Measurements from ENCODE around the gene KCNT2. TPM values are rescaled to one million over a fixed set of nuclear protein-coding genes. Genes with fewer than 3 reads are reported as not detected.

KCNT2 gene
- total and polyA plus RNA-seq, 10 of the 15 experiments (the other 5 are each of a cell fraction or from before 2014, with no cell fraction given): not detected

DNA sequence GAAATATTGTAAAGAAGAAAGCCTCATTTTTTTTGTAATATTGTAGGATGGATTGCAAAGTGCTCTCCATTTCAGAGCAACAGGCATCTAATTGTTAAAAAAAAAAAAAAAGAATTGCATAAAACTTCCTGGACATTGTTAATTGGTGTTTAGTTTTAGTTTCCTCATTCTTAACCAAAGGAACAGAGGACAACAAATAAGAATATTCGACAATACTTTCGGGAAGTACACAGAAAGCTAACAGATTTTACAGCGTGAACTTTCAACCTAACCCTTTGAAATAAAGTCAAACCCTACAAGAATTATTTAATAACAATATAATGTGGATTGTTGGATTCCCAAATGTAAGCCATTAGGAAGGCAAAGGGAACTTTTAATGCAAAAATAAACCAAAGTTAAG, 284.4 kb downstream of the KCNT2 start:
- ChIA-PET POLR2A (no interaction called here), CTCF (no interaction called here), RAD21 (ENCODE audit: unreplicated experiment) (interaction anchor here (1.5 kb wide), 1 partner anchor 14 kb away, joined by 3 read pairs; no protein-coding TSS in a partner anchor), SMC1A (ENCODE audit: uncharacterized antibody, unreplicated experiment) (no interaction called here)
- Histone ChIP-seq H3K27me3 (replicated peaks in 1 of 2; ENCODE audit: control insufficient read depth in 2 of 2, insufficient read depth in 2 of 2, low read length in 1 of 2) (no peaks in the 10 kb centered on the region), H3K4me2 (ENCODE audit: control insufficient read depth, insufficient read depth) (no peak overlapping the region), H3K9ac (ENCODE audit: control insufficient read depth, insufficient read depth, low read length) (no peak overlapping the region), H3K9me3 (replicated peaks; ENCODE audit: control insufficient read depth, insufficient read depth, low read length) (no peaks in the 10 kb centered on the region), H3K4me1 (ENCODE audit: control insufficient read depth, insufficient read depth, low read length) (no peaks in the 10 kb centered on the region), H3K79me2 (ENCODE audit: control insufficient read depth, insufficient read depth, low read length) (no peaks in the 10 kb centered on the region), H3K36me3 (ENCODE audit: control insufficient read depth in 2 of 2, insufficient read depth in 2 of 2, low read length in 1 of 2) (no peaks in the 10 kb centered on the region), H3K4me3 (no peak overlapping the region), H2AFZ (ENCODE audit: control insufficient read depth, low read depth, low read length) (no peak overlapping the region), H3K27ac (ENCODE audit: control insufficient read depth, insufficient read depth) (no peak overlapping the region), H4K20me1 (ENCODE audit: control insufficient read depth, insufficient read depth) (no peaks in the 10 kb centered on the region)
- 21% methylated on average over 3 of the region's 3 CpGs for WGBS (ENCODE audit: insufficient coverage, insufficient replicate concordance, low lambda C conversion rate, missing lambda C conversion rate)
- in situ Hi-C loops (cut with MboI): loop anchor here (25.0 kb wide), 1 partner anchor 338 kb away; the partner anchor contains the start of gene CFH
- intact Hi-C loops (cut with micrococcal nuclease; ENCODE audit: unreplicated experiment): no loop called here
- FAIRE-seq (no peak), DNase-seq (ENCODE audit: low read depth, low spot score) (no peak), ATAC-seq (no peak)
- no peak for TF ChIP-seq GATAD2B (conservative IDR thresholded peaks at IDR 0.05; ENCODE audit: low read depth)
- TF ChIP-seq NFXL1 (IDR thresholded peaks at IDR 0.05; ENCODE audit: borderline replicate concordance): no peak
- TF ChIP-seq ZNF207 (IDR thresholded peaks at IDR 0.05; ENCODE audit: borderline replicate concordance): no peak
- no peak for TF ChIP-seq EZH2 (IDR thresholded peaks at IDR 0.05; ENCODE audit: borderline replicate concordance, control insufficient read depth, low read depth, low read length)
- TF ChIP-seq NFYB (IDR thresholded peaks at IDR 0.05; ENCODE audit: insufficient read depth, low read depth, low read length): no peak
- TF ChIP-seq TCF7 (IDR thresholded peaks at IDR 0.05; ENCODE audit: borderline replicate concordance): no peak
- no peak for TF ChIP-seq SMC3 (IDR thresholded peaks at IDR 0.05; ENCODE audit: borderline replicate concordance, low read length)
- BruUV-seq (replicated peaks): no TSS peak

- no peaks in the 10 kb centered on the region for H3K79me2 ChIP-seq (ENCODE audit: control insufficient read depth, insufficient read depth, low read length)
- no peak overlapping the region for H3K27ac ChIP-seq (ENCODE audit: control insufficient read depth, insufficient read depth)
- intact Hi-C loops (cut with micrococcal nuclease; ENCODE audit: unreplicated experiment) (loop anchor here (2.0 kb wide), 1 partner anchor 342 kb away; no protein-coding TSS in a partner anchor), in situ Hi-C loops (cut with MboI) (loop anchor here (10.0 to 25.0 kb wide), 2 partner anchors 164 to 343 kb away; partner anchors contain the start of gene CFH)
- no peak for ATAC-seq
- FAIRE-seq: no peak
- no TSS peak for BruUV-seq (replicated peaks)
- no peaks in the 10 kb centered on the region for H3K4me1 ChIP-seq (ENCODE audit: control insufficient read depth, insufficient read depth, low read length)
- no peak for DNase-seq (ENCODE audit: low read depth, low spot score)
- no peak overlapping the region for H3K9ac ChIP-seq (ENCODE audit: control insufficient read depth, insufficient read depth, low read length)
- H3K9me3 ChIP-seq (replicated peaks; ENCODE audit: control insufficient read depth, insufficient read depth, low read length): no peaks in the 10 kb centered on the region
- RAD21 ChIA-PET (ENCODE audit: unreplicated experiment): no interaction called here
- no peak overlapping the region for H3K4me2 ChIP-seq (ENCODE audit: control insufficient read depth, insufficient read depth)
- H3K36me3 ChIP-seq (ENCODE audit: control insufficient read depth in 2 of 2, insufficient read depth in 2 of 2, low read length in 1 of 2): no peaks in the 10 kb centered on the region
- H2AFZ ChIP-seq (ENCODE audit: control insufficient read depth, low read depth, low read length): no peak overlapping the region
- H3K27me3 ChIP-seq (replicated peaks in 1 of 2; ENCODE audit: control insufficient read depth in 2 of 2, insufficient read depth in 2 of 2, low read length in 1 of 2): no peaks in the 10 kb centered on the region
- CTCF ChIA-PET: no interaction called here
- POLR2A ChIA-PET: no interaction called here
- H3K4me3 ChIP-seq: no peak overlapping the region
- no peaks in the 10 kb centered on the region for H4K20me1 ChIP-seq (ENCODE audit: control insufficient read depth, insufficient read depth)
- WGBS (ENCODE audit: insufficient coverage, insufficient replicate concordance, low lambda C conversion rate, missing lambda C conversion rate): 0% methylated on average over 2 of the region's 2 CpGs
- SMC1A ChIA-PET (ENCODE audit: uncharacterized antibody, unreplicated experiment): interaction anchor here (1.5 kb wide), 1 partner anchor 10 kb away, joined by 5 read pairs; no protein-coding TSS in a partner anchor
- TF ChIP-seq GATAD2B (conservative IDR thresholded peaks at IDR 0.05; ENCODE audit: low read depth) (no peak), SPI1 (IDR thresholded peaks at IDR 0.05; ENCODE audit: borderline replicate concordance, insufficient read depth, low read depth, low read length) (no peak), FOXK2 (IDR thresholded peaks at IDR 0.05) (no peak), HDAC2 (IDR thresholded peaks at IDR 0.05) (no peak), NR2C2 (IDR thresholded peaks at IDR 0.05; ENCODE audit: borderline replicate concordance, control insufficient read depth, insufficient read length, low read depth) (no peak), IKZF1 (conservative IDR thresholded peaks at IDR 0.05) (no peak), RUNX3 (IDR thresholded peaks at IDR 0.05; ENCODE audit: low read length) (no peak), KDM1A (IDR thresholded peaks at IDR 0.05; ENCODE audit: borderline replicate concordance) (no peak)
- TF ChIP-seq, protein P1, sequence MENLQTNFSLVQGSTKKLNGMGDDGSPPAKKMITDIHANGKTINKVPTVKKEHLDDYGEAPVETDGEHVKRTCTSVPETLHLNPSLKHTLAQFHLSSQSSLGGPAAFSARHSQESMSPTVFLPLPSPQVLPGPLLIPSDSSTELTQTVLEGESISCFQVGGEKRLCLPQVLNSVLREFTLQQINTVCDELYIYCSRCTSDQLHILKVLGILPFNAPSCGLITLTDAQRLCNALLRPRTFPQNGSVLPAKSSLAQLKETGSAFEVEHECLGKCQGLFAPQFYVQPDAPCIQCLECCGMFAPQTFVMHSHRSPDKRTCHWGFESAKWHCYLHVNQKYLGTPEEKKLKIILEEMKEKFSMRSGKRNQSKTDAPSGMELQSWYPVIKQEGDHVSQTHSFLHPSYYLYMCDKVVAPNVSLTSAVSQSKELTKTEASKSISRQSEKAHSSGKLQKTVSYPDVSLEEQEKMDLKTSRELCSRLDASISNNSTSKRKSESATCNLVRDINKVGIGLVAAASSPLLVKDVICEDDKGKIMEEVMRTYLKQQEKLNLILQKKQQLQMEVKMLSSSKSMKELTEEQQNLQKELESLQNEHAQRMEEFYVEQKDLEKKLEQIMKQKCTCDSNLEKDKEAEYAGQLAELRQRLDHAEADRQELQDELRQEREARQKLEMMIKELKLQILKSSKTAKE (IDR thresholded peaks at IDR 0.05; ENCODE audit: low read depth, poor library complexity, severe bottlenecking): no peak
- TF ChIP-seq, protein P2, sequence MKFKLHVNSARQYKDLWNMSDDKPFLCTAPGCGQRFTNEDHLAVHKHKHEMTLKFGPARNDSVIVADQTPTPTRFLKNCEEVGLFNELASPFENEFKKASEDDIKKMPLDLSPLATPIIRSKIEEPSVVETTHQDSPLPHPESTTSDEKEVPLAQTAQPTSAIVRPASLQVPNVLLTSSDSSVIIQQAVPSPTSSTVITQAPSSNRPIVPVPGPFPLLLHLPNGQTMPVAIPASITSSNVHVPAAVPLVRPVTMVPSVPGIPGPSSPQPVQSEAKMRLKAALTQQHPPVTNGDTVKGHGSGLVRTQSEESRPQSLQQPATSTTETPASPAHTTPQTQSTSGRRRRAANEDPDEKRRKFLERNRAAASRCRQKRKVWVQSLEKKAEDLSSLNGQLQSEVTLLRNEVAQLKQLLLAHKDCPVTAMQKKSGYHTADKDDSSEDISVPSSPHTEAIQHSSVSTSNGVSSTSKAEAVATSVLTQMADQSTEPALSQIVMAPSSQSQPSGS (IDR thresholded peaks at IDR 0.05; ENCODE audit: low read length): no peak
Measured at GRCh38 chr1:196319301-196319700, 288.9 kb downstream of the KCNT2 start.

Measured in GM12878 (cell line).